Suprapubic skin (tissue), 4 donors: ENCODE measurements around the gene TMC8. TPM values are rescaled to one million over a fixed set of nuclear protein-coding genes. Genes with fewer than 3 reads are reported as not detected.
A peak's percentile ranks its signal among the peaks of the same experiment; 100 is the strongest.

Experiments used
- DNase-seq, 2 donors: peaks; one replicate each; pipeline ENCODE4 v3.0.0-alpha.2; 2019; ENCODE audit warnings: low spot score in 2 of 2
- H3K27ac ChIP-seq: fragments of 200-600 bp; sonication (generic); one replicate; pipeline ENCODE4 v1.5.1; 2019
- H3K27me3 ChIP-seq: fragments of 200-600 bp; sonication (generic); one replicate; pipeline ENCODE4 v1.5.1; 2019
- H3K36me3 ChIP-seq: fragments of 200-600 bp; sonication (generic); one replicate; pipeline ENCODE4 v1.5.1; 2019
- H3K4me1 ChIP-seq: fragments of 200-600 bp; sonication (generic); one replicate; pipeline ENCODE4 v1.5.1; 2019
- H3K4me3 ChIP-seq: fragments of 200-600 bp; sonication (generic); one replicate; pipeline ENCODE4 v1.5.1; 2019; ENCODE audit warnings: mild to moderate bottlenecking
- H3K9me3 ChIP-seq: fragments of 200-600 bp; sonication (generic); one replicate; pipeline ENCODE4 v1.5.1; 2019
- EP300 ChIP-seq: sonication (generic); formaldehyde crosslinking; IDR thresholded peaks from one replicate; pipeline ENCODE4 v1.6.1; 2017; ENCODE audit warnings: antibody characterized with exemption
- POLR2A ChIP-seq, 2 donors: fragments of 450-650 bp; IDR thresholded peaks; one replicate each; pipeline ENCODE4 v1.6.1; 2017; ENCODE audit warnings: antibody characterized with exemption in 2 of 2, mild to moderate bottlenecking in 2 of 2, moderate library complexity in 2 of 2
- POLR2AphosphoS5 ChIP-seq, 3 donors: sonication (generic); formaldehyde crosslinking; IDR thresholded peaks; one replicate each; pipeline ENCODE4 v1.6.1; 2017; ENCODE audit warnings: antibody characterized with exemption in 3 of 3
- WGBS: methylation state at CpG from one replicate; pipeline ENCODE4 v1.1.5; 2018; 5-methylcytosine and 5-hydroxymethylcytosine counted together
- total RNA-seq, 4 donors: library from RNA; depleted of rRNA; stranded (reverse); fragments of >200 nt; gene quantifications; one replicate each; pipeline ENCODE4 v1.1.0, GENCODE V29; 2016
- TF ChIP-seq, protein P1 (sequence below), 2 donors: fragments of 200-600 bp in 1 of 2; fragments of 450-650 bp in 1 of 2; sonication (generic) in 1 of 2; IDR thresholded peaks; one replicate each; pipeline ENCODE4 v1.5.1; 2016 to 2019; ENCODE audit warnings: antibody characterized with exemption in 2 of 2, mild to moderate bottlenecking in 1 of 2, moderate library complexity in 1 of 2

Gene TMC8
- total RNA-seq, 4 donors from 2014 or later, result 0.36 to 6.4 (median 1.8) TPM

GRCh38 chr17:78142119-78142861 is 11.7 kb downstream of the TMC8 start:
- no peaks in the 10 kb centered on the region for H3K27me3 ChIP-seq
- no peaks in the 10 kb centered on the region for H3K36me3 ChIP-seq
- H3K27ac ChIP-seq, result peak overlapping the region; percentile 89
- 34% methylated on average over 14 of the region's 16 CpGs for WGBS
- peaks cover 63% of the 10 kb centered on the region for H3K4me1 ChIP-seq
- TF ChIP-seq POLR2AphosphoS5 (IDR thresholded peaks at IDR 0.05), result no peak
- TF ChIP-seq POLR2A (IDR thresholded peaks at IDR 0.05), result no peak
- TF ChIP-seq EP300, result no peak
- TF ChIP-seq, protein P1, sequence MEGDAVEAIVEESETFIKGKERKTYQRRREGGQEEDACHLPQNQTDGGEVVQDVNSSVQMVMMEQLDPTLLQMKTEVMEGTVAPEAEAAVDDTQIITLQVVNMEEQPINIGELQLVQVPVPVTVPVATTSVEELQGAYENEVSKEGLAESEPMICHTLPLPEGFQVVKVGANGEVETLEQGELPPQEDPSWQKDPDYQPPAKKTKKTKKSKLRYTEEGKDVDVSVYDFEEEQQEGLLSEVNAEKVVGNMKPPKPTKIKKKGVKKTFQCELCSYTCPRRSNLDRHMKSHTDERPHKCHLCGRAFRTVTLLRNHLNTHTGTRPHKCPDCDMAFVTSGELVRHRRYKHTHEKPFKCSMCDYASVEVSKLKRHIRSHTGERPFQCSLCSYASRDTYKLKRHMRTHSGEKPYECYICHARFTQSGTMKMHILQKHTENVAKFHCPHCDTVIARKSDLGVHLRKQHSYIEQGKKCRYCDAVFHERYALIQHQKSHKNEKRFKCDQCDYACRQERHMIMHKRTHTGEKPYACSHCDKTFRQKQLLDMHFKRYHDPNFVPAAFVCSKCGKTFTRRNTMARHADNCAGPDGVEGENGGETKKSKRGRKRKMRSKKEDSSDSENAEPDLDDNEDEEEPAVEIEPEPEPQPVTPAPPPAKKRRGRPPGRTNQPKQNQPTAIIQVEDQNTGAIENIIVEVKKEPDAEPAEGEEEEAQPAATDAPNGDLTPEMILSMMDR (IDR thresholded peaks at IDR 0.05), result no peak
- no peaks in the 10 kb centered on the region for H3K9me3 ChIP-seq
- no peak for DNase-seq
- no peak overlapping the region for H3K4me3 ChIP-seq

- TF ChIP-seq POLR2A (IDR thresholded peaks at IDR 0.05), result no peak
- no peak for TF ChIP-seq POLR2AphosphoS5 (IDR thresholded peaks at IDR 0.05)
- TF ChIP-seq, protein P1 (IDR thresholded peaks at IDR 0.05), result no peak
- no peak for TF ChIP-seq EP300
- Histone ChIP-seq H3K4me3 (no peak overlapping the region), H3K27ac (no peak overlapping the region), H3K27me3 (no peaks in the 10 kb centered on the region), H3K36me3 (no peaks in the 10 kb centered on the region), H3K9me3 (no peaks in the 10 kb centered on the region), H3K4me1 (peaks cover 66% of the 10 kb centered on the region)
- 92% methylated on average over 18 of the region's 21 CpGs for WGBS
- DNase-seq, result no peak
Measured at GRCh38 chr17:78143214-78144146, 12.9 kb downstream of the TMC8 start.

DNA sequence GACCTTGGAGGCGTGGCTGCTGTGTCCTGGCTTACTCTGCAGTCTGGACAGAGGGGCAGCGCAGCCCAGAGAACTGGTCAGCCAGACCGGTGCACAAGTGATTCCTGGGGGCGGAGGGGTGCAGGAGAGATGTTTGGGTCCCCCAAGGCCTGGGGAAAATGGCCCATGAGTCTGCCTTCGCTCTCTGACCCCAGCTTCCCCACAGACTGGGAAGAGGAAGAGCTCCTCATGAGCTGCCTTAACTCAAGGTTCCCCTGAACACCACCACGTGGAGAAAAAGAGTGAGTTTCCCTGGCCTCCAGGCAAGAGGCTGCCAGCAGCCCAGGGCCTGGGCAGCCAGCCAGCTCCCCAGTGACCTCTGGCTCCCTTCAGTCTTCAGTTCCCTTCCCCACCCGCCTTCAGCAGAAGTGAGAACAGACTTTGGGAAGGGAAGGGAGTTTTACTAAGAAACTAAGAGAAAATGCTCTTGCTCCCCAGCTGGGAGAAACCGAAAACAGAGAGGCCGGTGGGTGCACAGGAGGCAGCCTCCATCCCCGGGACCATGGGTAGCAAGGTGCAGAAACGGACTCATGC is 13.7 kb downstream of the TMC8 start:
- DNase-seq, result peak in 1 of 2 donors; percentile 71
- no peak for TF ChIP-seq EP300
- TF ChIP-seq, protein P1 (IDR thresholded peaks at IDR 0.05), result no peak
- Histone ChIP-seq H3K9me3 (no peaks in the 10 kb centered on the region), H3K27me3 (no peaks in the 10 kb centered on the region), H3K27ac (peak overlapping the region; percentile 17), H3K4me3 (no peak overlapping the region), H3K4me1 (peaks cover 66% of the 10 kb centered on the region), H3K36me3 (no peaks in the 10 kb centered on the region)
- 54% methylated on average over 8 of the region's 11 CpGs for WGBS

GRCh38 chr17:78144736-78145641 is 14.4 kb downstream of the TMC8 start:
- H3K4me3 ChIP-seq, result no peak overlapping the region
- H3K27me3 ChIP-seq, result no peaks in the 10 kb centered on the region
- peak in 1 of 2 donors; percentile 67 for DNase-seq
- peak overlapping the region; percentile 17 for H3K27ac ChIP-seq
- 60% methylated on average over 11 of the region's 18 CpGs for WGBS
- TF ChIP-seq POLR2AphosphoS5 (IDR thresholded peaks at IDR 0.05), result no peak
- no peak for TF ChIP-seq POLR2A (IDR thresholded peaks at IDR 0.05)
- TF ChIP-seq EP300, result no peak
- TF ChIP-seq, protein P1 (IDR thresholded peaks at IDR 0.05), result no peak
- H3K9me3 ChIP-seq, result no peaks in the 10 kb centered on the region
- peaks cover 64% of the 10 kb centered on the region for H3K4me1 ChIP-seq
- H3K36me3 ChIP-seq, result no peaks in the 10 kb centered on the region
